Activated CD4-positive, alpha-beta T cell treated with anti-CD3 and anti-CD28 coated beads, Interleukin-10, Interleukin-2, amounts not matched to agents 100 ng/mL and 50 ng/mL, durations not matched to agents 16 hours and 8 hours (primary cell): ENCODE measurements around the gene ADAMTS15.

Experiments
- DNase-seq: peaks from one replicate; pipeline ENCODE4 v3.0.0-alpha.2; 2020

Gene ADAMTS15

GRCh38 chr11:130418210-130418609 is 30.2 kb upstream of the ADAMTS15 start:
- DNase-seq, result no peak

DNA sequence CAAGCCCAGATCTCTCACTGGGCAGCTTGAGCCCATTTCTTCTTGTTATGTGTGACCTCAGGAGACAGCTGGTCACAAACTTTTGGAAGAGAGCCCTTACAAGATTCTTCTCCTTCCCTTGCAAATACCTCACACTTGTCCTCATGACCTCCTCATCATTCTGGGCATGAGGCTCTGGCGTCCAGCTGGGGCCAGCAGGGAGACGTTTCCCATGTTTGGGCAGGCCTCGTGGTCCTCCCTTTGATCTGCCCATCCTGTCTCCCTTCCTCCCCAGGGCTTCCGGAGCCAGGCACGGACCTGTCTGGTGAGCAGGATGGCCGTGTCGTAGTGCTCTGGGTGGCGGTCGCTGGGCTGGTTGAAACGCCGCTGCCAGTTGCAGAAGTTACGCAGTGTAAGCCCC is 29.7 kb upstream of the ADAMTS15 start:
- DNase-seq, result no peak

DNA sequence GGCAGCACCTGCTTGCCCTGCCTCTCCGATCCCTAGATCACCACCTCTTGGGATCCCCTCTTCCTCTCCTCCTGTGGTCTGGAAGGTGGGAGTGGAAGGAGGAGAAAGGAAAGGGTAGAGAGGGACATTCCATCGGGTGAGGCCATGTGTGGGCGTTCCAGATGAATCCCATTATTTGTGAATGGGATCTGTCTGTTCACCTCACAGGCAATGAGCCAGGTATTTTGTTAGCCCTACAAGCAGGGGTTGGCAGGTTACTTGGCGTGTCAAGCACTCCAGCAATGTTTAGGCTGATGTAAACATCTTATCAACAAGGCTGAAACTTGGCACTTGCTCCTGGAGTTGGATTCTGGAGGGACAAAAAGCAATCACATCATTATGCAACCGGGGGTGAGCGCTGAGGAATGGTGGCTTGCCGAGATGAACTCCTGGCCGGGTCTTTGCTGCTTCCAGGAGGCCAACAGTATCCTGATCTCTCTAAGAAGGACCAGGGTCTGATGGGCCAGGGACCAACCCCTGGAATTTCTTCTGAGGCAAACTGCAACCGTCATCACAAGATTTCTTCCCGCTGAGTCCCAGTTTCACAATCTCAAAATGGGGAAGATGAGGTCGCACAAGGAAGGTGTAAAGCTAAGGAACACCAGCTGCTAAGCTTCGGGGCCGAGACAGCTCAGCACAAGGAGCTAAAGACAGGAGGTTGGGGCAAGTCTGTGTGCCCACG is 27.8 kb upstream of the ADAMTS15 start:
- DNase-seq, result no peak

DNA sequence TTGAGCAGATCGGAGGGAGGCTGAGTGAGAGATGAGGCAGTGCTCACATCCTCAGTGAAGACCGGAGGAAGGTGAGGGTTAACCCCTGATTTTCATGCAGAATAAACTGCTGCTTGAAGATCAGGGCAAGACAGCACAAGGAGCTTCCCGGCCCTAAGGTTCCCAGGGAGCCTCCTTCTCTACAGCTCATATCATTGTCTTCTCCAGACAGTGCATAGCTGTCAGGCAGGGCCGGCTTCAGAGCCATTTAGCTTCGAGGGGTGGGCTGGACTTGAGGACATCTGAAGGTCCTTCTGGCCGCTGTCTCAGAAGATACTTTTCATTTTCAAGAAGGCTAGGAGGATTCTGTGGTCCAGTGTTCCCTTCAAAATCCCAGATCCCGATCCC is 27.3 kb upstream of the ADAMTS15 start:
- no peak for DNase-seq

- no peak for DNase-seq
These were observed 26.7 kb upstream of the ADAMTS15 start for GRCh38 chr11:130421697-130422096.

DNA sequence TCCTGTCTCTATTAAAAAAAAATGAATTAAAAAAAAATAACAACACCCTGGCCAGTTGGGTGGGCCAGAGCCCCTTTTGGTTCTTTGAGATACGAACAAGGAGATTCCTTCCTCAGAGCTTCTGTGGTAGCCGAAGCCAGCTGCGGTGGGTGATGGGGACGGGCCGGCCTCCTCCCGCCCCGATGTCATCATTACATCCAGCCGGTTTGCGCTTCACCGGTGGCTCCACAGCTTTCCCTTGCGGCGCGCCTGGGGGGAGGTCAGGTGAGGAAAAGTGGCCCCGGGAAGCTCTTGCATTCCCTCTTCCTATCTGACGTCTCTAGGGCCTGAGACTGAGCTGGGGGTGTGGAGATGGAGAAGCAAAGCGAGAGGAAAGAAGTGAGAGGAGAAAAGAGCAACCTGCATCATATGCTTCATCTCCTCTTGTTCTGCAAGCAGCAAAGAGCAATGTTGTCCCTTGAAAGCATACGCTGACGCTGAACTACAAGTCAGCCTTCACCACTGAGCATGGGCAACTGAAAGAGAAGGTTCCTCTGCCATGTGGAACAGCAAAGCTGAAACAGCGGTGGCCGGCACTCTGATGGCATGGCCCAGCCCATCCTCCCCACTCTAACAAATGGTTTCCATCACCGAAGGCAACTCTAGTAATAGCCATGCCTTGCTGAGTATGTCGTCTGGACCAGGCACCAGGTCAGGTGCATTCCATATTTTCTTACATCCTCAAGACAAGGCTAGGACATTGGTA is 26.0 kb upstream of the ADAMTS15 start:
- DNase-seq, result no peak

GRCh38 chr11:130423541-130424142 is 24.8 kb upstream of the ADAMTS15 start:
- no peak for DNase-seq

- DNase-seq, result no peak
These were observed 23.8 kb upstream of the ADAMTS15 start for GRCh38 chr11:130424613-130425140.

- no peak for DNase-seq
These were observed 23.3 kb upstream of the ADAMTS15 start for GRCh38 chr11:130425156-130425555.

DNA sequence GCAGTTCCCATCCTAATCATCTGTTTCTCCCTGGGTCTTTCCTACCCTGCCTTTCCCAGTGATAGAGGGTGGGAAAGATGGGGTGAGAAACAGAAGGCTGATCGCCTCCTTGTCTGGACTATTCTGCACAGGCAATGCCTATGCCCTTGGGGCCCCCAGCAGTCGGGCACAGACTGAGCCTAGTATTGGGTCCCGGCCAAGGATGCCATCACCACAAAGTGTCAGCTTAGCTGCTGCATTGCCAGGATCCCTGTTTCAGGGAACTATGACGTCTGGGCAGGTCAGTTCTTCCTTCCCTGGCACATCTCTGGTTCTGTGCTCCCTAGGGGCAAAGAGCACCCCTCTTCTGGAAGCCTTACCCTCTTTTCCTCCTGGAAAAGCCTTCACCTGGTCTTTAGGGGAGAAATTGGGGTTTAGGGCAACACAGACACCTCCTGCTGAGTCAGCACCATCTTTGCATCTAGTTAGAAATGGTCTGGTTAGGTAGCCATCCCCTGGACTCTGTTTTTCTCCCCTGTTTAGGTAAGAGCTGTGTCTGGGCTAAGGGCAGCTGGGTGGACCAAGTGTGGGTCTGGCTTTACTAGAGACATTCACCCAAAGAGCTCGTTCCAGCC is 22.1 kb upstream of the ADAMTS15 start:
- DNase-seq, result no peak

GRCh38 chr11:130426837-130427341 is 21.6 kb upstream of the ADAMTS15 start:
- no peak for DNase-seq

GRCh38 chr11:130427581-130428315 is 20.7 kb upstream of the ADAMTS15 start:
- DNase-seq, result no peak

GRCh38 chr11:130428316-130429119 is 19.9 kb upstream of the ADAMTS15 start, which contains the start of gene ADAMTS8:
ADAMTS8 (minus strand) TSS chr11:130428609; CDS start chr11:130428286, 323 bp downstream.
- DNase-seq, result no peak

- no peak for DNase-seq
These were observed 19.2 kb upstream of the ADAMTS15 start for GRCh38 chr11:130429120-130429681.

GRCh38 chr11:130429983-130430382 is 18.5 kb upstream of the ADAMTS15 start:
- DNase-seq, result no peak

DNA sequence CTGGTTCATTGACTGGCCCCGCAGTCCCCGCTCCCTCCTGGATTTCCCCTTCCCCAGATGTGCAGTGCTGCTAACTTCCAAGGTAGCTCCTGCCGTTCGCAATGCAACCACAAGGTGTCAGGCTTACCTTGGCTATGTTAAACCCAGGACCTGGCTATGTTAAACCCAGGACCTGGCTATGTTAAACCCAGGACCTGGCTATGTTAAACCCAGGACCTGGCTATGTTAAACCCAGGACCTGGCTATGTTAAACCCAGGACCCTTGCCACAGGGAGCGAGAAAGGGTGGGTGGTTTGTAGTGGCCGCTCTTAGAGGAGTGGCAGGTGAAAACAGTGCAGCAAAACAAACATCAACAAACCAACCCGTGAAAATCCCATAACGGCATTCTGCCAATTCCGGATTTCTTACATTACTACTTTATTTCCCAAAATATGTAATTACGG is 17.1 kb upstream of the ADAMTS15 start:
- DNase-seq, result peak; percentile 77

DNA sequence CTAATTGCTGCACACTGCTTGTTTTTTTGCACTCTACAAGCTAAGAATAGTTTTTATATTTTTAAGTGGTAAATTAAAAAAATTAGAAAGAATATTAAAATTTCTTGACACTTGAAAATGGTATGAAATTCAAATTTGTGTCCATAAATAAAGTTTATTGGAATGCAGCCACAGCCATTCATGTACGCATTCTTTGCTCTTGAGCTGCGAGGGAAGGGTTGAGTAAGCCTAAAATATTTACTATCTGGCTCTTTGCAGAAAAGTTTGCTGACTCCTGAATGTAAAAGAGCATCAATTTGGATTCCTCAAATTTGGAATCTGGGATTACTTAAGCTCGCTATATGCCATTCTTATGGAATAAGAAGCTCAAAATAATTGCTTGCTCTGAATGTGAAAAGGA is 16.6 kb upstream of the ADAMTS15 start:
- no peak for DNase-seq

GRCh38 chr11:130433357-130433756 is 15.1 kb upstream of the ADAMTS15 start:
- no peak for DNase-seq

DNA sequence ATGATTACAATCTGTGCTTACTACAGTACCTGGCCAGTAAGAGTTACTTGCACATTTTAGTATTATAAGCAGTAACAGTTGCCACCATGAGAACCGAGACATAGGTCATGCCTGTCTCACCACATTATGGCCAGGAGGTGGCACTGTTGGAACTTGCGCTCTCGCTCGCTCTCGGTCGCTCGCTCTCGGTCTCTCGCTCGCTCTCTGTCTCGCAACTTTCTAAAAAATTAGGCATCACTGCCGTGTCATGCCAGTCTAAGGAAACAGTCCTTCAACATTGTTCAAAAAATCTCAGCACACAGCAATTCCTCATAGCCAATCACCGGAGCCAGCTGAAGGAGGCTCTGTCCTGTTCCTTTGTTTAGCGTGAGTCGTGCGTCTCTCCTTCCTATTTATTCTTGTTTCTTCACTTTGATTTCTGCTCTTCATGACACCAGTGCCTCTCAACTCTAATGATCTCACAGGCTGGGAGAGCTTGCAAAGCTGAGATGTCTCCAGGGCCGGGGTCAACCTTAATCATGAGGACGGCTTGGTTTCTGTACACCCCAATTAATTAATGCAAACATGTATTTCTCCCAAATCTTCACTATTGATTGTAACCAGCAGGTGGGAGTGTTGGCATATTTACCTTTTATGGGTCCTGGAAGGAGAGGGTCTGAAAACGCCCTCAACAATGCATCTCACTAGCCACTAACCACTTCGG is 13.8 kb upstream of the ADAMTS15 start:
- peak; percentile 75 for DNase-seq

DNA sequence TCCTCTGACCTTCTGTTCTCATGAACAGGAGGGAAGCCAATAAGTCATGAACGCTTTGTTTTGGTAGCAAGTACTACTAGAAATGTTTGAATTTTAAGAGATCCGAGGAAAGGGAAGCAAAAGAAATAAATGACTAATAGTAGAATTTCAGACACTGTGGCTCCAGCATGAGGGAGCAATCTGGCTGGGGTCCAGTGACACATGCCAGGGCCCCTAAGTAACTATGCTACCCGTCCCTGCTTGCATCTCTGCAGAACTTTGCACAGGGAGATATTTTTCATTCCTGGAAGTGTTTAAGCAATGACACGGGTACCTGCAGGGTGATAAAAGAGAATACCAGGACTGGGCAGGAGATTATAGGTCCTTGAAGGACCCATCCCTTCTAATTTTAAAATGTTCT is 12.8 kb upstream of the ADAMTS15 start:
- DNase-seq, result no peak
